HFF-Myc (cell line): Measurements from ENCODE around the gene KIF19.

ENCODE experiments used
- DNase-seq: peaks from one replicate; pipeline ENCODE4 v3.0.0-alpha.2; 2011; ENCODE audit warnings: low read depth; ENCODE audit errors: extremely low read depth
- H3K4me3 ChIP-seq: replicated peaks from 2 replicates; pipeline ENCODE4 v1.5.1; 2011; ENCODE audit warnings: low read depth, mild to moderate bottlenecking, control low read depth, low read length
- TF ChIP-seq, protein P1 (sequence below): IDR thresholded peaks from 2 replicates; pipeline ENCODE4 v1.5.1; 2012; ENCODE audit warnings: mild to moderate bottlenecking, low read depth, low read length, control low read depth; ENCODE audit errors: missing control alignments

KIF19 gene

GRCh38 chr17:74304184-74304583 lies 21.8 kb upstream of the KIF19 start:
- no peak overlapping the region for H3K4me3 ChIP-seq
- TF ChIP-seq, protein P1, sequence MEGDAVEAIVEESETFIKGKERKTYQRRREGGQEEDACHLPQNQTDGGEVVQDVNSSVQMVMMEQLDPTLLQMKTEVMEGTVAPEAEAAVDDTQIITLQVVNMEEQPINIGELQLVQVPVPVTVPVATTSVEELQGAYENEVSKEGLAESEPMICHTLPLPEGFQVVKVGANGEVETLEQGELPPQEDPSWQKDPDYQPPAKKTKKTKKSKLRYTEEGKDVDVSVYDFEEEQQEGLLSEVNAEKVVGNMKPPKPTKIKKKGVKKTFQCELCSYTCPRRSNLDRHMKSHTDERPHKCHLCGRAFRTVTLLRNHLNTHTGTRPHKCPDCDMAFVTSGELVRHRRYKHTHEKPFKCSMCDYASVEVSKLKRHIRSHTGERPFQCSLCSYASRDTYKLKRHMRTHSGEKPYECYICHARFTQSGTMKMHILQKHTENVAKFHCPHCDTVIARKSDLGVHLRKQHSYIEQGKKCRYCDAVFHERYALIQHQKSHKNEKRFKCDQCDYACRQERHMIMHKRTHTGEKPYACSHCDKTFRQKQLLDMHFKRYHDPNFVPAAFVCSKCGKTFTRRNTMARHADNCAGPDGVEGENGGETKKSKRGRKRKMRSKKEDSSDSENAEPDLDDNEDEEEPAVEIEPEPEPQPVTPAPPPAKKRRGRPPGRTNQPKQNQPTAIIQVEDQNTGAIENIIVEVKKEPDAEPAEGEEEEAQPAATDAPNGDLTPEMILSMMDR: no peak
- no peak for DNase-seq

DNA sequence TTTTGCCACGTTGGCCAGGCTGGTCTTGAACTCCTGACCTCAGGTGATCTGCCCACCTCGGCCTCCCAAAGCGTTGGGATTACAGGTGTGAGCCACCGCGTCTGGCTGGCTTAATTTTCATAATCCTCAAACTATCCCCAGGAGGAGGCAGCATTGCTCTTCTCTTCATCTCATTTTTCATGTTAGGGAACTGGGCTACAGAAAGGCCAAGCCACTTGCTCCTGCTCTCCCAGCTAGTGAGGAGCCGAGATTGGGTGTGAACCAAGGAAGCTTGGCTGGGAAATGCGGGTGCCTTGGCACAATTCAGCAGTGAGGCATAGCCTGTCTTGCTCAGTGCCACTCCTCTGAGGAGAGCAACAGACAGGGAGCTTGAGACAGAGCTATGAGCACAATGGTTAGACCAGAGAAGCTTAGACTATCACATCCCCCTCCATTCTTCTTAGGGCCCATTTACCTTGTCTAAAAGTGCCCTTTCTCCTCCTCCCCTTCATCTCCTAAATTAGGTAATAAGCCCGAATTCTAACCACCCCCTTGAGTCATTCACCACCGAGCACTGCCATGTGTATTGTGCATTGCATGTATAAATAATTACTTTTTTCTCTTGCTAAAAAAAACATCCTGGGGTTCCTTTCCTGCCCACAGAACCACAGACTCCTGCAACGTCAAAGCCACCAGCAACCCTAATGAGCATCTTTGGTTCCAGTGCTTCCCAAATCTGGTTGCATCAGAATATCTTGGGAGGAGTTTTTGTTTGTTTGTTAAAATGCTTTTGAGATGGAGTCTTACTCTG lies 20.0 kb upstream of the KIF19 start:
- H3K4me3 ChIP-seq: no peak overlapping the region
- TF ChIP-seq, protein P1: no peak
- no peak for DNase-seq

DNA sequence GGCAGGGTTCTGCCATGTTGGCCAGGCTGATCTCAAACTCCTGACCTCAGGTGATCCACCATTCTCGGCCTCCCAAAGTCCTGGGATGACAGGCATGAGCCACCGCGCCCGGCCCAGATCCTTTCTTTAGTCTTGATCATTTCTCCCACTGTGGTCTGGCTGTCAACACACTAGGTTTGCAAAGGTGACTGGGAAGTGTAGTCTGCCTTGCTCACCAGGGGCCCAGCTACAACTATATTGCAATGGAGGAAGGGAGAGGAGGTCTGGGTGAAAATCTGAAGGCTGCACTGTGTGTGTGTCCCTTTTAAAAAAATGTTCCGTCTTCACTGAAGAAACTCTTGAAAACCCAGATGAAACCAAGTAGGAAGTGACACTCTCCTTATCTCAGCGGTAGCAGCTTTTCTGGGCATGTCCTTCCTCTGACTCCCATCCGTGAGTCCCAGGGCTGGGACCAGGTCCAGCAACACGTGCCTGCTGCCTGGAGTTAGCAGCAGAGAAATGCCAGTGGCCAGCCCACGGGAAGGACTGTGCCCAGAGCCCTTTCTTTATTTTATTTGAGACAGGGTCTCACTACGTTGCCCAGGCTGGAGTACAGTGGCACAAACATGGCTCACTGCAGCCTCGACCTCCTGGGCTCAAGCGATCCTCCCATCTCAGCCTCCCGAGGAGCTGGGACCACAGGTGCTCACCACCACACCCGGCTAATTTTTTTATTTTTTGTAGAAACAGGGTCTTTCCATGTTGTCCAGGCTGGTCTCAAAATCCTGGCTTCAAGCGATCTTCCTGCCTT lies 17.8 kb upstream of the KIF19 start:
- TF ChIP-seq, protein P1: no peak
- no peak for DNase-seq
- H3K4me3 ChIP-seq: no peak overlapping the region

DNA sequence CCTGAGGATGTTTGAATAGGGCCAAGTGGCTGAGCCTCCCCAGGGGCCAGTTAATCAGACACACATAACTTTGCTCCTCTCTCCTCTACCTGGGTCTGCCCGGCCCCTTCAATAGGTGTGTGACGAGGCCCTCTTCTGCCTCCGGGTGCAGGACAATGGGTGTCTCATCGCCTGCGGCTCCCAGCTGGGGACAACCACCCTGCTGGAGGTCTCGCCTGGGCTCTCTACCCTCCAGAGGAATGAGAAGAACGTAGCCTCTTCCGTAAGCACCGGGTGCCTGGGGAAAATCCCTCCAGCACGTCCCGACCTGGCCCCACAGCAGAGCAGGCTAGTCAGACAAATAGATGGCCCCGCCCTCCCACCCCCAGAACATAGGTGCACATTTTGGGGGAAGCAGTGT lies 16.1 kb upstream of the KIF19 start:
- TF ChIP-seq, protein P1: no peak
- H3K4me3 ChIP-seq: no peak overlapping the region
- no peak for DNase-seq

- no peak overlapping the region for H3K4me3 ChIP-seq
- DNase-seq: no peak
- TF ChIP-seq, protein P1: no peak
Measured at GRCh38 chr17:74314877-74315276, 11.1 kb upstream of the KIF19 start.

DNA sequence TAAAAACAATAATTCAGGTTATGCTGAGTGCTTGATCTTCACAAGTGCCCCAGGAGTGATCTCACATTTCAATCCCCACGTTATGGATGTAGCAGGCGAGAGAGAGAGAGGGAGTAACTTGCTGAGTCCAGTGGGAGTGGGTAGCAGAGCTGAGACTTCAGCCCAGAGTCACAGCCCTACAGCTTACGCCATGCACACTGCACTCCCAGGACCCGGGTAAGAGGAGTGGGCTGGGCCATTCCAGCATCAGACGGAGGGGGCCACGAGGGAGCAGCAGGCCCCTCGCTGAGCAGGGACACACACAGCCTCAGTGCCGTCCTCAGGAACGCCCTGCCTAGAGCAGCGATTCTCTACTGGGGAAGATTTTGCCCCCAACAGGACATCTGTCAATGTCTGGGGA lies 9.8 kb upstream of the KIF19 start:
- DNase-seq: no peak
- TF ChIP-seq, protein P1: no peak
- H3K4me3 ChIP-seq: no peak overlapping the region
